Cerebellar nuclear complex (tissue), 1 donor: ENCODE results near the gene TDRD7.

Experiments used
- DNase-seq, 2 experiments: peaks; one replicate each; lab custom pipeline; 2025; lab: John Stamatoyannopoulos, UW

TDRD7 gene

GRCh38 chr9:97387936-97388684, 23.8 kb upstream of the TDRD7 start:
- DNase-seq: no peak

GRCh38 chr9:97388721-97389238, 23.1 kb upstream of the TDRD7 start:
- DNase-seq: no peak

- no peak for DNase-seq
These were observed 22.6 kb upstream of the TDRD7 start for GRCh38 chr9:97389249-97389648.

GRCh38 chr9:97390791-97391406, 21.0 kb upstream of the TDRD7 start:
- DNase-seq: no peak

GRCh38 chr9:97394881-97395280, 17.0 kb upstream of the TDRD7 start:
- no peak for DNase-seq

- DNase-seq: no peak
These were observed 16.2 kb upstream of the TDRD7 start for GRCh38 chr9:97395745-97396144.

- DNase-seq: no peak
These were observed 15.6 kb upstream of the TDRD7 start for GRCh38 chr9:97396256-97396655.

- no peak for DNase-seq
These were observed 14.7 kb upstream of the TDRD7 start for GRCh38 chr9:97397220-97397619.

- no peak for DNase-seq
These were observed 12.7 kb upstream of the TDRD7 start for GRCh38 chr9:97398999-97399758.

GRCh38 chr9:97403746-97404316, 8.1 kb upstream of the TDRD7 start:
- DNase-seq: no peak

- no peak for DNase-seq
These were observed 6.3 kb upstream of the TDRD7 start for GRCh38 chr9:97405551-97405950.

GRCh38 chr9:97406620-97407177, 5.2 kb upstream of the TDRD7 start:
- no peak for DNase-seq

- DNase-seq: no peak
These were observed 3.3 kb upstream of the TDRD7 start for GRCh38 chr9:97408562-97408961.

- DNase-seq: no peak
These were observed 482 bp upstream of the TDRD7 start for GRCh38 chr9:97411440-97411788.

- no peak for DNase-seq
These were observed 910 bp downstream of the TDRD7 start for GRCh38 chr9:97412626-97413385.

- DNase-seq: no peak
These were observed 1.6 kb downstream of the TDRD7 start for GRCh38 chr9:97413462-97413861.

GRCh38 chr9:97415146-97415545, 3.2 kb downstream of the TDRD7 start:
- no peak for DNase-seq

GRCh38 chr9:97418880-97419279, 7.0 kb downstream of the TDRD7 start:
- no peak for DNase-seq

GRCh38 chr9:97419309-97419867, 7.5 kb downstream of the TDRD7 start:
- no peak for DNase-seq

- DNase-seq: no peak
These were observed 13.6 kb downstream of the TDRD7 start for GRCh38 chr9:97425336-97425972.

- DNase-seq: no peak
These were observed 14.1 kb downstream of the TDRD7 start for GRCh38 chr9:97425973-97426336.
